KOPT-K1 (cell line): ENCODE data around the gene DEFB113.
"Not testable (repeated sequence)": the region's sequence is repeated elsewhere in the genome, so short reads cannot be mapped to it uniquely, and the experiment has no call there.

Experiments
- H3K27ac ChIP-seq: fragments of 200-600 bp; sonication (generic); 2 replicates; pipeline ENCODE4 v1.5.1; 2016; ENCODE audit warnings: antibody characterized with exemption, mild to moderate bottlenecking, low read depth, low read length; ENCODE audit not compliant: poor library complexity, severe bottlenecking
- H3K36me3 ChIP-seq: fragments of 200-600 bp; sonication (generic); 2 replicates; pipeline ENCODE4 v1.5.1; 2017; ENCODE audit warnings: antibody characterized with exemption, mild to moderate bottlenecking, low read length, moderate library complexity; ENCODE audit not compliant: insufficient read depth
- H3K9me3 ChIP-seq: fragments of 200-600 bp; sonication (generic); 2 replicates; pipeline ENCODE4 v1.5.1; 2017; ENCODE audit warnings: antibody characterized with exemption, low read length, mild to moderate bottlenecking; ENCODE audit not compliant: insufficient read depth, poor library complexity, severe bottlenecking

DEFB113 gene

GRCh38 chr6:49951926-49952325, 17.5 kb downstream of the DEFB113 start:
- Histone ChIP-seq H3K9me3 (no peaks in the 10 kb centered on the region), H3K27ac (no peak overlapping the region), H3K36me3 (no peaks in the 10 kb centered on the region)

DNA sequence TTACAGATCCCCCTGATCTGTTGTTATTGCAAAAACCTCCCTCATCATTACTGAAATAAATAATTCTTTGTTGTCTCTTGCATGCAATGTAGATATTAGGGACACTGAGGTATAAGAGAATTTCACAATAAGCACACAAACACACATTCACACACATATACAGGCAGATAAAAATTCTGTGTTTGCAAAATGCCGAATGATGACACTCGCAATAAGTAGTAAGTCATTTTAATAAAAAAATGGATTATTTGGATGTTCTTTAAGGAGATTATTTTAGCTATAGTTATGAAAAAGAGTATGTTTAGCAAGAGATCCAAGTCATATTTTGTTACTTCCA, 19.0 kb downstream of the DEFB113 start:
- no peaks in the 10 kb centered on the region for H3K36me3 ChIP-seq
- no peak overlapping the region for H3K27ac ChIP-seq
- no peaks in the 10 kb centered on the region for H3K9me3 ChIP-seq

GRCh38 chr6:49949062-49949461, 20.4 kb downstream of the DEFB113 start:
- Histone ChIP-seq H3K36me3 (no peaks in the 10 kb centered on the region), H3K27ac (no peak overlapping the region), H3K9me3 (no peaks in the 10 kb centered on the region)

- no peaks in the 10 kb centered on the region for H3K36me3 ChIP-seq
- H3K27ac ChIP-seq: no peak overlapping the region
- no peaks in the 10 kb centered on the region for H3K9me3 ChIP-seq
Observed at GRCh38 chr6:49946835-49947234, 22.6 kb downstream of the DEFB113 start.

GRCh38 chr6:49944068-49944467, 25.4 kb downstream of the DEFB113 start:
- not testable (repeated sequence) for H3K36me3 ChIP-seq, H3K27ac ChIP-seq, H3K9me3 ChIP-seq

- H3K36me3 ChIP-seq: no peaks in the 10 kb centered on the region
- no peaks in the 10 kb centered on the region for H3K9me3 ChIP-seq
- no peak overlapping the region for H3K27ac ChIP-seq
Observed at GRCh38 chr6:49939993-49940498, 29.4 kb downstream of the DEFB113 start.

GRCh38 chr6:49937811-49938210, 31.6 kb downstream of the DEFB113 start:
- Histone ChIP-seq H3K36me3 (no peaks in the 10 kb centered on the region), H3K27ac (no peak overlapping the region), H3K9me3 (no peaks in the 10 kb centered on the region)

- H3K9me3 ChIP-seq: no peaks in the 10 kb centered on the region
- no peaks in the 10 kb centered on the region for H3K36me3 ChIP-seq
- no peak overlapping the region for H3K27ac ChIP-seq
Observed at GRCh38 chr6:49937017-49937416, 32.4 kb downstream of the DEFB113 start.

GRCh38 chr6:49935387-49935786, 34.0 kb downstream of the DEFB113 start:
- no peak overlapping the region for H3K27ac ChIP-seq
- no peaks in the 10 kb centered on the region for H3K36me3 ChIP-seq
- no peaks in the 10 kb centered on the region for H3K9me3 ChIP-seq

- Histone ChIP-seq H3K36me3 (no peaks in the 10 kb centered on the region), H3K9me3 (no peaks in the 10 kb centered on the region), H3K27ac (no peak overlapping the region)
Observed at GRCh38 chr6:49934770-49935169, 34.7 kb downstream of the DEFB113 start.

- Histone ChIP-seq H3K9me3 (no peaks in the 10 kb centered on the region), H3K27ac (no peak overlapping the region), H3K36me3 (no peaks in the 10 kb centered on the region)
Observed at GRCh38 chr6:49933526-49933925, 35.9 kb downstream of the DEFB113 start.

- no peaks in the 10 kb centered on the region for H3K9me3 ChIP-seq
- no peaks in the 10 kb centered on the region for H3K36me3 ChIP-seq
- no peak overlapping the region for H3K27ac ChIP-seq
Observed at GRCh38 chr6:49929340-49929739, 40.1 kb downstream of the DEFB113 start.

DNA sequence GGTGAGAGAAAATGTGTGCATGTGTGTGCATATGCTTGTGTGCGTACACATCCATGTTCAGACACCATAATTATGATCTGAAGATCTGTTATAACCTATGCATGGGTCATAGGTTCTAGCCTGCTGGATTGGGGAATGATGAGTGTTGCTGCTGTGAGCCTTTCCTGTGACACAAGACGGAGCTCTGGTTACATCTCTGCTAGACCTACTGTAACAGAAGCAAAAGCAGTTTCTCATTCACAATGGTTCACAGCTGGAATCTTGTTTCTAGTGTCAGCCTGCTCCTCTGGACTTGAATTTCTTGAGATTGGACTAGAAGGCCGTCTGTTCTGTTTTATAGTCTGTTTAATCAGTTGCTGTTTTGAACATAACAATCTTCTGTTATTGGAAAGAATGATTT, 45.6 kb downstream of the DEFB113 start:
- Histone ChIP-seq H3K36me3 (no peaks in the 10 kb centered on the region), H3K9me3 (no peaks in the 10 kb centered on the region), H3K27ac (no peak overlapping the region)

- no peak overlapping the region for H3K27ac ChIP-seq
- H3K36me3 ChIP-seq: no peaks in the 10 kb centered on the region
- H3K9me3 ChIP-seq: no peaks in the 10 kb centered on the region
Observed at GRCh38 chr6:49919935-49920644, 49.3 kb downstream of the DEFB113 start.

GRCh38 chr6:49919261-49919660, 50.2 kb downstream of the DEFB113 start:
- no peaks in the 10 kb centered on the region for H3K36me3 ChIP-seq
- H3K27ac ChIP-seq: no peak overlapping the region
- H3K9me3 ChIP-seq: no peaks in the 10 kb centered on the region

DNA sequence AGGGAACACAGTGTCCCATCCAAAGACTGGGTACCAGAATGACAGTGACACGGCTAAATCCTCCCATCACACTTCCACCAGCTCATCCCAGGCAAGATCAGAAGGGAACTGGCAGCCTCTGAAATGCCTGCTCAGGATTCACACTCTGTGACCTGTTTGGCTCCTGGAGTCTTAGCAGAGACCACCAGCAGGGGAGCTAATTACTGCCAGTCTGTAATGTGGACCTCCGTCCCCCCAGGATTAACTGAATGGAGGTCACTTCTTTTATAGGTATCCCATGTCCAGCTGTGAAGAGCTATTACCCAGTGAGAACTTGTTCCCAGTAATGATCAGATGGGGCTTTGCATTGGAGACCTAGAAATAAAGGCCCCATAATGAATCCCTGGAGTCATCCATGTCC, 50.6 kb downstream of the DEFB113 start:
- Histone ChIP-seq H3K27ac (no peak overlapping the region), H3K36me3 (no peaks in the 10 kb centered on the region), H3K9me3 (no peaks in the 10 kb centered on the region)
